ENCODE measurements around the gene MAPK8IP1. TPM values are rescaled to one million over a fixed set of nuclear protein-coding genes. Genes with fewer than 3 reads are reported as not detected.

Gene MAPK8IP1
- total and polyA plus RNA-seq, 4 donors = 0.78 to 2.7 (median 1.4) TPM

DNA sequence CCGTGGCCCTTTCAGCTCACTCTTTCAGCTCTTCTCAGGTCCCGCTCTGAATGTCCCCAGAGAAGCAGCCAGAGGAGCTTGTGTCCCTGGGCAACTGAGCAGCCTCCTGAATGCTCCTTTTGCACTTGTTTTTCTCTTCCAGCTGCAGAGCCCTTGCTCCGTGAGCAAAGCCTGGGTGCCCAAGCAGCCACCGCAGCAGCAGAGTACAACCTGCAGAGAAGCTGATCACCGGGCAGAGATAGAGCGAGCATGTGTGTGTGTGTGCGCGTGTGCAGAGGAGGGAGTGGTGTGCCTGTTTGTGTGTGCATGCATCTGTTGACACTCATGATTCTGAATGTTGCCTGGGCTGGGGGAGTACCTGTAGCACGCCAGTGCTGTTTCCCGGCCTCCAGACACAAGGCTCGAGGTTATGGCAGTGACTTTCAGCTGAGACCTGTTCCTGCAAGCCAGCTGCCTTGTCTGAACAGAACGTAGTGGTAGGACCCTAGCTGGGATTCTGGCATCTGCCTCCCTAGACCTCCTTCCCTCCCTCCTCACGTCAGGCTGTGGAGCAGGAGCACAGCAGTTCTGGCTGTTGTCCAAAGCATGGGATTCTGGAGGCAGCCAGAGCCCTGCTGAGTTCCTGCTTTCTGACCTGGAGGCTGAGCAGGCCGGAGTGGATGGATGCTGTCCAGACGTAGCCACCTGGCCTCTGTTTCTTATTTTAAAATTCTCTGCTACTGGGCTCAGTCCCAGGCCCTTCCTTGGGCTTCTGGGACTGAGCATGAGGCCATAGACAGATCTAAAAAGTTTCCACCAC is 4.5 kb upstream of the MAPK8IP1 start:
- Histone ChIP-seq H3K9me3 (ENCODE audit: control insufficient read depth in 4 of 4, low read length in 3 of 4) (no peaks in the 10 kb centered on the region), H3K4me3 (ENCODE audit: low read depth in 1 of 3, low read length in 3 of 3) (no peak overlapping the region), H3K36me3 (ENCODE audit: control insufficient read depth in 4 of 4, insufficient read depth in 3 of 4, low read depth in 1 of 4, low read length in 3 of 4) (peaks cover 12 to 66% (median 55%) of the 10 kb centered on the region in 4 donors), H3K27me3 (ENCODE audit: control insufficient read depth in 4 of 4, insufficient read depth in 4 of 4, low read length in 3 of 4) (no peaks in the 10 kb centered on the region), H3K27ac (ENCODE audit: low read depth in 1 of 2, low read length in 2 of 2) (no peak overlapping the region), H3K4me1 (ENCODE audit: control insufficient read depth in 4 of 4, insufficient read depth in 4 of 4, low read length in 3 of 4) (peaks cover 0 to 3% (median 3%) of the 10 kb centered on the region in 4 donors), H3K9ac (ENCODE audit: low read depth in 1 of 2, low read length in 2 of 2) (no peak overlapping the region)
- WGBS = 94% methylated on average over 15 of the region's 15 CpGs
- DNase-seq (ENCODE audit: low spot score) = no peak
- TF ChIP-seq TAF1 (conservative IDR thresholded peaks at IDR 0.05) = no peak
- no peak for TF ChIP-seq GABPA (IDR thresholded peaks at IDR 0.05 in 1 of 2, conservative IDR thresholded peaks at IDR 0.05 in 1 of 2)
- TF ChIP-seq, protein P1, sequence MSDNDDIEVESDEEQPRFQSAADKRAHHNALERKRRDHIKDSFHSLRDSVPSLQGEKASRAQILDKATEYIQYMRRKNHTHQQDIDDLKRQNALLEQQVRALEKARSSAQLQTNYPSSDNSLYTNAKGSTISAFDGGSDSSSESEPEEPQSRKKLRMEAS (IDR thresholded peaks at IDR 0.05) = no peak
- no peak for TF ChIP-seq FOXA1 (IDR thresholded peaks at IDR 0.05)
- TF ChIP-seq RAD21 (IDR thresholded peaks at IDR 0.05) = no peak
- TF ChIP-seq, protein P2, sequence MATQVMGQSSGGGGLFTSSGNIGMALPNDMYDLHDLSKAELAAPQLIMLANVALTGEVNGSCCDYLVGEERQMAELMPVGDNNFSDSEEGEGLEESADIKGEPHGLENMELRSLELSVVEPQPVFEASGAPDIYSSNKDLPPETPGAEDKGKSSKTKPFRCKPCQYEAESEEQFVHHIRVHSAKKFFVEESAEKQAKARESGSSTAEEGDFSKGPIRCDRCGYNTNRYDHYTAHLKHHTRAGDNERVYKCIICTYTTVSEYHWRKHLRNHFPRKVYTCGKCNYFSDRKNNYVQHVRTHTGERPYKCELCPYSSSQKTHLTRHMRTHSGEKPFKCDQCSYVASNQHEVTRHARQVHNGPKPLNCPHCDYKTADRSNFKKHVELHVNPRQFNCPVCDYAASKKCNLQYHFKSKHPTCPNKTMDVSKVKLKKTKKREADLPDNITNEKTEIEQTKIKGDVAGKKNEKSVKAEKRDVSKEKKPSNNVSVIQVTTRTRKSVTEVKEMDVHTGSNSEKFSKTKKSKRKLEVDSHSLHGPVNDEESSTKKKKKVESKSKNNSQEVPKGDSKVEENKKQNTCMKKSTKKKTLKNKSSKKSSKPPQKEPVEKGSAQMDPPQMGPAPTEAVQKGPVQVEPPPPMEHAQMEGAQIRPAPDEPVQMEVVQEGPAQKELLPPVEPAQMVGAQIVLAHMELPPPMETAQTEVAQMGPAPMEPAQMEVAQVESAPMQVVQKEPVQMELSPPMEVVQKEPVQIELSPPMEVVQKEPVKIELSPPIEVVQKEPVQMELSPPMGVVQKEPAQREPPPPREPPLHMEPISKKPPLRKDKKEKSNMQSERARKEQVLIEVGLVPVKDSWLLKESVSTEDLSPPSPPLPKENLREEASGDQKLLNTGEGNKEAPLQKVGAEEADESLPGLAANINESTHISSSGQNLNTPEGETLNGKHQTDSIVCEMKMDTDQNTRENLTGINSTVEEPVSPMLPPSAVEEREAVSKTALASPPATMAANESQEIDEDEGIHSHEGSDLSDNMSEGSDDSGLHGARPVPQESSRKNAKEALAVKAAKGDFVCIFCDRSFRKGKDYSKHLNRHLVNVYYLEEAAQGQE (IDR thresholded peaks at IDR 0.05) = no peak
- TF ChIP-seq YY1 (IDR thresholded peaks at IDR 0.05) = no peak
- TF ChIP-seq, protein P3, sequence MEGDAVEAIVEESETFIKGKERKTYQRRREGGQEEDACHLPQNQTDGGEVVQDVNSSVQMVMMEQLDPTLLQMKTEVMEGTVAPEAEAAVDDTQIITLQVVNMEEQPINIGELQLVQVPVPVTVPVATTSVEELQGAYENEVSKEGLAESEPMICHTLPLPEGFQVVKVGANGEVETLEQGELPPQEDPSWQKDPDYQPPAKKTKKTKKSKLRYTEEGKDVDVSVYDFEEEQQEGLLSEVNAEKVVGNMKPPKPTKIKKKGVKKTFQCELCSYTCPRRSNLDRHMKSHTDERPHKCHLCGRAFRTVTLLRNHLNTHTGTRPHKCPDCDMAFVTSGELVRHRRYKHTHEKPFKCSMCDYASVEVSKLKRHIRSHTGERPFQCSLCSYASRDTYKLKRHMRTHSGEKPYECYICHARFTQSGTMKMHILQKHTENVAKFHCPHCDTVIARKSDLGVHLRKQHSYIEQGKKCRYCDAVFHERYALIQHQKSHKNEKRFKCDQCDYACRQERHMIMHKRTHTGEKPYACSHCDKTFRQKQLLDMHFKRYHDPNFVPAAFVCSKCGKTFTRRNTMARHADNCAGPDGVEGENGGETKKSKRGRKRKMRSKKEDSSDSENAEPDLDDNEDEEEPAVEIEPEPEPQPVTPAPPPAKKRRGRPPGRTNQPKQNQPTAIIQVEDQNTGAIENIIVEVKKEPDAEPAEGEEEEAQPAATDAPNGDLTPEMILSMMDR (IDR thresholded peaks at IDR 0.05; ENCODE audit: low read depth, low read length, missing input control) = no peak
- no peak for TF ChIP-seq FOXA2 (IDR thresholded peaks at IDR 0.05)
- TF ChIP-seq HNF4A (conservative IDR thresholded peaks at IDR 0.05) = no peak
- TF ChIP-seq, protein P4, sequence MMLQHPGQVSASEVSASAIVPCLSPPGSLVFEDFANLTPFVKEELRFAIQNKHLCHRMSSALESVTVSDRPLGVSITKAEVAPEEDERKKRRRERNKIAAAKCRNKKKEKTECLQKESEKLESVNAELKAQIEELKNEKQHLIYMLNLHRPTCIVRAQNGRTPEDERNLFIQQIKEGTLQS (IDR thresholded peaks at IDR 0.05) = no peak
- no peak for TF ChIP-seq HNF4G (IDR thresholded peaks at IDR 0.05)

DNA sequence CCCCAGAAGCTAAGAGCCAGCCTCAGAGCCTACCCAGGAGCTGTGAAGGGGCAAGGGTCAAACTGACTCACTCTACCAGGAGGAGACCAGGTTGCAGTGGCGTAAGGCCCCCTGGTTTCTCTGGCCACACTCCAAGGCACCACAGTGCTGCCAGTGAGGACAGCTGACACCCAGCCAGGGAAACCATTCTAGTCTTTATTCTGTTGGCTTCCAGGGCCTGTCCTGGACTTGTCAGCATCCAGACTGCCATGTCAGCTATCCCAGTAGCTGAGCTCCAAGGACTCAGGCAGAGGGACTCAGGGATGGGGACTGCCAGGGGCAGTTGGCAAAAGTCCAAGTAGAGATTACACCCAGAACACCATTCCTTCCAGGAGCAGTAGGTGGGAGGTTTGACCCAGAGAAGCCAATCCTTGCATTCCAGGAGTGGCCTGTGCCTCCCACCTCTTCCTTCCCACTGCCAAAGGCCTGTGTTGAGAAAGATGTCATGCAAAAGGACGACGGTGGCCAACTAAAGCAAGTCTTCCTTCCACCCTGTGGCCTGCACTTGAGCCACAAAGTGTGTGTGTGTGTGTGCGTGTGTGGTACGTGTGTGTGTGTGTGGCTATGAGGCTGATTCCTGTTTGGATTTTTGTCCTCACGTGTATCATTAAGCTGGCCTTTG is 3.6 kb upstream of the MAPK8IP1 start:
- Histone ChIP-seq H3K9ac (ENCODE audit: low read depth in 1 of 2, low read length in 2 of 2) (no peak overlapping the region), H3K4me1 (ENCODE audit: control insufficient read depth in 4 of 4, insufficient read depth in 4 of 4, low read length in 3 of 4) (peaks cover 0 to 4% (median 4%) of the 10 kb centered on the region in 4 donors), H3K27ac (ENCODE audit: low read depth in 1 of 2, low read length in 2 of 2) (no peak overlapping the region), H3K27me3 (ENCODE audit: control insufficient read depth in 4 of 4, insufficient read depth in 4 of 4, low read length in 3 of 4) (no peaks in the 10 kb centered on the region), H3K4me3 (ENCODE audit: low read depth in 1 of 3, low read length in 3 of 3) (no peak overlapping the region), H3K36me3 (ENCODE audit: control insufficient read depth in 4 of 4, insufficient read depth in 3 of 4, low read depth in 1 of 4, low read length in 3 of 4) (peaks cover 12 to 58% (median 48%) of the 10 kb centered on the region in 4 donors), H3K9me3 (ENCODE audit: control insufficient read depth in 4 of 4, low read length in 3 of 4) (no peaks in the 10 kb centered on the region)
- WGBS = 87% methylated on average over 6 of the region's 6 CpGs
- no peak for DNase-seq (ENCODE audit: low spot score)
- TF ChIP-seq JUND (IDR thresholded peaks at IDR 0.05) (no peak), TAF1 (conservative IDR thresholded peaks at IDR 0.05) (no peak), RXRA (IDR thresholded peaks at IDR 0.05) (no peak), EGR1 (IDR thresholded peaks at IDR 0.05; ENCODE audit: low read depth in 2 of 2) (no peak), FOXA1 (IDR thresholded peaks at IDR 0.05) (no peak), FOXA2 (IDR thresholded peaks at IDR 0.05) (no peak), RAD21 (IDR thresholded peaks at IDR 0.05) (no peak), NR2F2 (IDR thresholded peaks at IDR 0.05) (no peak)
- TF ChIP-seq, protein P4 (IDR thresholded peaks at IDR 0.05) = no peak
- TF ChIP-seq, protein P5, sequence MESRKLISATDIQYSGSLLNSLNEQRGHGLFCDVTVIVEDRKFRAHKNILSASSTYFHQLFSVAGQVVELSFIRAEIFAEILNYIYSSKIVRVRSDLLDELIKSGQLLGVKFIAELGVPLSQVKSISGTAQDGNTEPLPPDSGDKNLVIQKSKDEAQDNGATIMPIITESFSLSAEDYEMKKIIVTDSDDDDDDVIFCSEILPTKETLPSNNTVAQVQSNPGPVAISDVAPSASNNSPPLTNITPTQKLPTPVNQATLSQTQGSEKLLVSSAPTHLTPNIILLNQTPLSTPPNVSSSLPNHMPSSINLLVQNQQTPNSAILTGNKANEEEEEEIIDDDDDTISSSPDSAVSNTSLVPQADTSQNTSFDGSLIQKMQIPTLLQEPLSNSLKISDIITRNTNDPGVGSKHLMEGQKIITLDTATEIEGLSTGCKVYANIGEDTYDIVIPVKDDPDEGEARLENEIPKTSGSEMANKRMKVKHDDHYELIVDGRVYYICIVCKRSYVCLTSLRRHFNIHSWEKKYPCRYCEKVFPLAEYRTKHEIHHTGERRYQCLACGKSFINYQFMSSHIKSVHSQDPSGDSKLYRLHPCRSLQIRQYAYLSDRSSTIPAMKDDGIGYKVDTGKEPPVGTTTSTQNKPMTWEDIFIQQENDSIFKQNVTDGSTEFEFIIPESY (IDR thresholded peaks at IDR 0.05) = no peak
- TF ChIP-seq, protein P3 (IDR thresholded peaks at IDR 0.05; ENCODE audit: low read depth, low read length, missing input control) = no peak
- TF ChIP-seq, protein P1 (IDR thresholded peaks at IDR 0.05) = no peak
